ENCODE data around the gene MYH7B.

Gene MYH7B

GRCh38 chr20:34955231-34956040 lies at the start of gene MYH7B, which contains the start of gene GSS:
Gene MYH7B (plus strand): TSS chr20:34955868. CDS start chr20:34978006, 22,138 bp downstream.
Gene GSS (minus strand): TSS chr20:34955806. CDS start chr20:34951852, 3,954 bp downstream.
- DNase-seq (ENCODE audit: low read depth in 2 of 2): peak; percentile 96 to 97

GRCh38 chr20:34907616-34908469 lies 47.8 kb upstream of the MYH7B start:
- no peak for DNase-seq (ENCODE audit: low read depth in 2 of 2)

GRCh38 chr20:34915131-34915530 lies 40.5 kb upstream of the MYH7B start:
- DNase-seq (ENCODE audit: low read depth in 2 of 2): no peak

GRCh38 chr20:34915749-34916455 lies 39.8 kb upstream of the MYH7B start:
- no peak for DNase-seq (ENCODE audit: low read depth in 2 of 2)

GRCh38 chr20:34916774-34917354 lies 38.8 kb upstream of the MYH7B start:
- no peak for DNase-seq (ENCODE audit: low read depth in 2 of 2)

GRCh38 chr20:34920055-34920454 lies 35.6 kb upstream of the MYH7B start:
- DNase-seq (ENCODE audit: low read depth in 2 of 2): no peak

- peak in 1 of 2 donors; percentile 22 for DNase-seq (ENCODE audit: low read depth in 2 of 2)
These were observed 34.2 kb upstream of the MYH7B start for GRCh38 chr20:34921436-34921835.

- DNase-seq (ENCODE audit: low read depth in 2 of 2): no peak
These were observed 32.9 kb upstream of the MYH7B start for GRCh38 chr20:34922654-34923381.

- no peak for DNase-seq (ENCODE audit: low read depth in 2 of 2)
These were observed 32.3 kb upstream of the MYH7B start for GRCh38 chr20:34923414-34923813.

- no peak for DNase-seq (ENCODE audit: low read depth in 2 of 2)
These were observed 30.3 kb upstream of the MYH7B start for GRCh38 chr20:34925341-34925740.

- DNase-seq (ENCODE audit: low read depth in 2 of 2): no peak
These were observed 29.7 kb upstream of the MYH7B start for GRCh38 chr20:34925981-34926380.

GRCh38 chr20:34926581-34926980 lies 29.1 kb upstream of the MYH7B start:
- no peak for DNase-seq (ENCODE audit: low read depth in 2 of 2)

GRCh38 chr20:34927736-34928135 lies 27.9 kb upstream of the MYH7B start:
- no peak for DNase-seq (ENCODE audit: low read depth in 2 of 2)

GRCh38 chr20:34928411-34928810 lies 27.3 kb upstream of the MYH7B start:
- DNase-seq (ENCODE audit: low read depth in 2 of 2): no peak

GRCh38 chr20:34931771-34932170 lies 23.9 kb upstream of the MYH7B start:
- no peak for DNase-seq (ENCODE audit: low read depth in 2 of 2)

GRCh38 chr20:34938466-34939163 lies 17.1 kb upstream of the MYH7B start:
- no peak for DNase-seq (ENCODE audit: low read depth in 2 of 2)

- DNase-seq (ENCODE audit: low read depth in 2 of 2): no peak
These were observed 15.6 kb upstream of the MYH7B start for GRCh38 chr20:34940081-34940481.

- no peak for DNase-seq (ENCODE audit: low read depth in 2 of 2)
These were observed 14.4 kb upstream of the MYH7B start for GRCh38 chr20:34941226-34941625.

GRCh38 chr20:34942301-34942700 lies 13.4 kb upstream of the MYH7B start:
- no peak for DNase-seq (ENCODE audit: low read depth in 2 of 2)

GRCh38 chr20:34943808-34944567 lies 11.7 kb upstream of the MYH7B start:
- DNase-seq (ENCODE audit: low read depth in 2 of 2): no peak

Data from stimulated activated CD8-positive, alpha-beta memory T cell treated with anti-CD3 and anti-CD28 coated beads, Interleukin-15, amount 100 ng/mL, for 48 hours (primary cell).